ENCODE measurements around the gene MRPL55. TPM values are rescaled to one million over a fixed set of nuclear protein-coding genes. Genes with fewer than 3 reads are reported as not detected.

Gene MRPL55
- total and polyA plus RNA-seq, 2 of the 13 experiments (the other 11 are each of a cell fraction or from before 2014, with no cell fraction given): 58.6 to 92.9 TPM

DNA sequence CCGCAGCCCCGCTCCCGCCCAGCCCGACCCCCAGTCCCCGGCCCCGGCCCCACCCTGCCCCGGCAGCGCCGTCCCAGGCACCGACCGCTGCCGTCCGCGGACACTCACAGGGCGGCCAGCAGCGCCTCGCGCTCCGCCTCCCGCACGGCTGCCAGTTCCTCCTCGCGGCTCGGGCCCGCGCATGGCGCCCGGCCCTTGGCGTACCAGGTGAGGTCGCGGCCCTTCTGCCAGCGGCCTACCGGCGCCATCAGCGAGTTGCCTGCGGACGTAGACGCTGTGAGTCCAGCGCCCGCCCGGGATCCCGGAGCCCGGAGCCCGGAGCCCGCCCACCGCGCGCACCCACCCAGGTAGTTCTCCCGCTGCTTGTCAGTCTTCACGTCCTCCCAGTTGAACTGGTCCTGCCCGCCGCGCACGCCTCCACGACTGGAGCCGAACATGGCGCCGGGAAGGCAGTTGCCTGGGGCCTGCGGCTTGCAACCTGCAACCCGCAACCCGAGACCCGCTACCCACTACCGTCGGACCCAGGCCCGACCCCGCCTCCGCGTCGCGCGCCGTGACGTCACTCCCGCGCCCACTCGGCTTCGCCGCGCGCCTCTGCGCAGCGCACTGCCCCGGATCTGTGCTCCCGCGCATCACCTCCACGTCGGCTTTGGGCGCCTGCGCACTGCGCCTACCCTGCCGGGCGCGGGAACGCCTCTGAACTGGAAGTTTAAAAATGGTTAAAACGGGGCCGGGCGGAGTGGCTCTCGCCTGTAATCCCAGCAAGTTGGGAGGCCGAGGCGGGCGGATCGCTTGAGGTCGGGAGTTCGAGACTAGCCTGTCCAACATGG, 6.1 kb downstream of the MRPL55 start, which contains the start of gene C1orf35 (continued):
- TF ChIP-seq, protein P1, sequence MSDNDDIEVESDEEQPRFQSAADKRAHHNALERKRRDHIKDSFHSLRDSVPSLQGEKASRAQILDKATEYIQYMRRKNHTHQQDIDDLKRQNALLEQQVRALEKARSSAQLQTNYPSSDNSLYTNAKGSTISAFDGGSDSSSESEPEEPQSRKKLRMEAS (IDR thresholded peaks at IDR 0.05): peak; percentile 96
- TF ChIP-seq JUNB (CRISPR knock-in tag; IDR thresholded peaks at IDR 0.05; ENCODE audit: borderline replicate concordance) (no peak), ZMYM3 (CRISPR knock-in tag; IDR thresholded peaks at IDR 0.05) (0 out of 2 replicates have a peak, but pooled peaks have one; percentile 15), SAFB2 (CRISPR knock-in tag; IDR thresholded peaks at IDR 0.05; ENCODE audit: borderline replicate concordance, low read depth) (0 out of 2 replicates have a peak, but pooled peaks have one; percentile 67), ZSCAN25 (CRISPR knock-in tag; IDR thresholded peaks at IDR 0.05) (0 out of 2 replicates have a peak, but pooled peaks have one; percentile 44), ZNF430 (CRISPR knock-in tag; IDR thresholded peaks at IDR 0.05) (peak; percentile 67; the same call in 1 of the 2 replicates), ZNF883 (CRISPR knock-in tag; IDR thresholded peaks at IDR 0.05; ENCODE audit: not compliant biosample characterization) (no peak), AHDC1 (CRISPR knock-in tag; IDR thresholded peaks at IDR 0.05; ENCODE audit: borderline replicate concordance) (no peak), ZBTB20 (CRISPR knock-in tag; IDR thresholded peaks at IDR 0.05; ENCODE audit: borderline replicate concordance, low read depth) (no peak), KLF9 (CRISPR knock-in tag; IDR thresholded peaks at IDR 0.05; ENCODE audit: low read depth) (no peak), ONECUT2 (CRISPR knock-in tag; IDR thresholded peaks at IDR 0.05) (no peak), NR2F6 (IDR thresholded peaks at IDR 0.05) (no peak), NR2F6 (CRISPR knock-in tag; IDR thresholded peaks at IDR 0.05) (0 out of 2 replicates have a peak, but pooled peaks have one; percentile 62), ZNF746 (CRISPR knock-in tag; IDR thresholded peaks at IDR 0.05) (0 out of 2 replicates have a peak, but pooled peaks have one; percentile 27), ZNF30 (CRISPR knock-in tag; IDR thresholded peaks at IDR 0.05) (peak; percentile 84; the same call in 1 of the 2 replicates), ZNF605 (CRISPR knock-in tag; IDR thresholded peaks at IDR 0.05) (no peak; the same call in 1 of the 2 replicates), BHLHE40 (IDR thresholded peaks at IDR 0.05; ENCODE audit: low read length) (no peak), ZNF224 (CRISPR knock-in tag; IDR thresholded peaks at IDR 0.05) (peak; percentile 83; the same call in 1 of the 2 replicates)
- TF ChIP-seq, protein P2, sequence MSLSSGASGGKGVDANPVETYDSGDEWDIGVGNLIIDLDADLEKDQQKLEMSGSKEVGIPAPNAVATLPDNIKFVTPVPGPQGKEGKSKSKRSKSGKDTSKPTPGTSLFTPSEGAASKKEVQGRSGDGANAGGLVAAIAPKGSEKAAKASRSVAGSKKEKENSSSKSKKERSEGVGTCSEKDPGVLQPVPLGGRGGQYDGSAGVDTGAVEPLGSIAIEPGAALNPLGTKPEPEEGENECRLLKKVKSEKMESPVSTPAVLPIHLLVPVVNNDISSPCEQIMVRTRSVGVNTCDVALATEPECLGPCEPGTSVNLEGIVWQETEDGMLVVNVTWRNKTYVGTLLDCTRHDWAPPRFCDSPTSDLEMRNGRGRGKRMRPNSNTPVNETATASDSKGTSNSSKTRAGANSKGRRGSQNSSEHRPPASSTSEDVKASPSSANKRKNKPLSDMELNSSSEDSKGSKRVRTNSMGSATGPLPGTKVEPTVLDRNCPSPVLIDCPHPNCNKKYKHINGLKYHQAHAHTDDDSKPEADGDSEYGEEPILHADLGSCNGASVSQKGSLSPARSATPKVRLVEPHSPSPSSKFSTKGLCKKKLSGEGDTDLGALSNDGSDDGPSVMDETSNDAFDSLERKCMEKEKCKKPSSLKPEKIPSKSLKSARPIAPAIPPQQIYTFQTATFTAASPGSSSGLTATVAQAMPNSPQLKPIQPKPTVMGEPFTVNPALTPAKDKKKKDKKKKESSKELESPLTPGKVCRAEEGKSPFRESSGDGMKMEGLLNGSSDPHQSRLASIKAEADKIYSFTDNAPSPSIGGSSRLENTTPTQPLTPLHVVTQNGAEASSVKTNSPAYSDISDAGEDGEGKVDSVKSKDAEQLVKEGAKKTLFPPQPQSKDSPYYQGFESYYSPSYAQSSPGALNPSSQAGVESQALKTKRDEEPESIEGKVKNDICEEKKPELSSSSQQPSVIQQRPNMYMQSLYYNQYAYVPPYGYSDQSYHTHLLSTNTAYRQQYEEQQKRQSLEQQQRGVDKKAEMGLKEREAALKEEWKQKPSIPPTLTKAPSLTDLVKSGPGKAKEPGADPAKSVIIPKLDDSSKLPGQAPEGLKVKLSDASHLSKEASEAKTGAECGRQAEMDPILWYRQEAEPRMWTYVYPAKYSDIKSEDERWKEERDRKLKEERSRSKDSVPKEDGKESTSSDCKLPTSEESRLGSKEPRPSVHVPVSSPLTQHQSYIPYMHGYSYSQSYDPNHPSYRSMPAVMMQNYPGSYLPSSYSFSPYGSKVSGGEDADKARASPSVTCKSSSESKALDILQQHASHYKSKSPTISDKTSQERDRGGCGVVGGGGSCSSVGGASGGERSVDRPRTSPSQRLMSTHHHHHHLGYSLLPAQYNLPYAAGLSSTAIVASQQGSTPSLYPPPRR (CRISPR knock-in tag; IDR thresholded peaks at IDR 0.05; ENCODE audit: borderline replicate concordance): no peak; the same call in 1 of the 2 replicates

Measured in HepG2 (cell line).